HG02885 (cell line): ENCODE measurements around the gene PTH1R.

Source experiments
- ATAC-seq: cut with Tn5 transposase; IDR thresholded peaks from one replicate; pipeline ENCODE4 v1.9.1; 2021; ENCODE audit warnings: mild to moderate bottlenecking; ENCODE audit not compliant: unreplicated experiment, poor library complexity

The PTH1R gene

GRCh38 chr3:46895761-46896160 lies 18.2 kb downstream of the PTH1R start:
- ATAC-seq: no peak

GRCh38 chr3:46896386-46896785 lies 18.9 kb downstream of the PTH1R start:
- ATAC-seq: no peak

GRCh38 chr3:46897031-46897430 lies 19.5 kb downstream of the PTH1R start:
- ATAC-seq: no peak

- no peak for ATAC-seq
Measured at GRCh38 chr3:46897829-46898320, 20.4 kb downstream of the PTH1R start.

GRCh38 chr3:46898321-46899150 lies 21.0 kb downstream of the PTH1R start:
- no peak for ATAC-seq

GRCh38 chr3:46899151-46900006 lies 21.9 kb downstream of the PTH1R start:
- no peak for ATAC-seq

- ATAC-seq: no peak
Measured at GRCh38 chr3:46900007-46900292, 22.4 kb downstream of the PTH1R start.

- ATAC-seq: no peak
Measured at GRCh38 chr3:46900356-46900755, 22.8 kb downstream of the PTH1R start.

GRCh38 chr3:46901061-46901460 lies 23.5 kb downstream of the PTH1R start:
- no peak for ATAC-seq

GRCh38 chr3:46901591-46902187 lies 24.2 kb downstream of the PTH1R start:
- ATAC-seq: no peak

GRCh38 chr3:46902188-46902631 lies 24.7 kb downstream of the PTH1R start:
- no peak for ATAC-seq

GRCh38 chr3:46903341-46904302 lies 26.1 kb downstream of the PTH1R start:
- ATAC-seq: no peak

GRCh38 chr3:46904303-46905212 lies 27.0 kb downstream of the PTH1R start:
- ATAC-seq: no peak

- no peak for ATAC-seq
Measured at GRCh38 chr3:46905213-46905560, 27.7 kb downstream of the PTH1R start.

- no peak for ATAC-seq
Measured at GRCh38 chr3:46905661-46906451, 28.3 kb downstream of the PTH1R start.

- ATAC-seq: no peak
Measured at GRCh38 chr3:46906471-46907058, 29.0 kb downstream of the PTH1R start.

- no peak for ATAC-seq
Measured at GRCh38 chr3:46907271-46907670, 29.8 kb downstream of the PTH1R start.

GRCh38 chr3:46907960-46908293 lies 30.4 kb downstream of the PTH1R start:
- no peak for ATAC-seq
